ENCODE results near the gene FAM131C. TPM values are rescaled to one million over a fixed set of nuclear protein-coding genes. Genes with fewer than 3 reads are reported as not detected.

The FAM131C gene
- total RNA-seq, 2 donors from 2014 or later: 0.66 to 2.5 TPM

DNA sequence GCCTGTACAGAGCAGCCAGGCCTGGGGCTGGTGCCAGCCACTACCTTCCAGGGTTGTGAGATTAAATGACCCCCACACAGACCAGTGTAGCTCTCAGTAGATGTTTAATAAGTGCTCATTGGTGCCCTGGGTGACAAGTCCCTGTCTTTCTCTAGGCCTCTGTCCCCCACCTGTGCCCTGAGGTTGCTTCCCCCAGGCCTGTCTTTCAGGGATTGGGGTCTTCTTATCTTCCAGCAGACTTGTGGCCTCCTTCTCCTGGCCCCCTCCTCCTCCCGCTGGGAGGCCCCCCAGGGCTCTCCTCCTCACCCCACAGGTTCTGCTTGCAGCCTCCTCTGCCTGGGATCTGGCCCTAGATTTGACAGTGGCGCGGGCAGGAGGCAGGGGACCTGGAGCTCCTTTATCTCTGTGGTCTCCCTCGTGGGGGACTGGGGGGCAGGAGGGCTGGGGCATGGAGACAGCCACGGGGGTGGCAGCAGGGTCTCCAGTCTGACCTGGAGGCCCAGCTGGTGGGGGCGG lies 42.1 kb upstream of the FAM131C start:
- TF ChIP-seq, protein P1, sequence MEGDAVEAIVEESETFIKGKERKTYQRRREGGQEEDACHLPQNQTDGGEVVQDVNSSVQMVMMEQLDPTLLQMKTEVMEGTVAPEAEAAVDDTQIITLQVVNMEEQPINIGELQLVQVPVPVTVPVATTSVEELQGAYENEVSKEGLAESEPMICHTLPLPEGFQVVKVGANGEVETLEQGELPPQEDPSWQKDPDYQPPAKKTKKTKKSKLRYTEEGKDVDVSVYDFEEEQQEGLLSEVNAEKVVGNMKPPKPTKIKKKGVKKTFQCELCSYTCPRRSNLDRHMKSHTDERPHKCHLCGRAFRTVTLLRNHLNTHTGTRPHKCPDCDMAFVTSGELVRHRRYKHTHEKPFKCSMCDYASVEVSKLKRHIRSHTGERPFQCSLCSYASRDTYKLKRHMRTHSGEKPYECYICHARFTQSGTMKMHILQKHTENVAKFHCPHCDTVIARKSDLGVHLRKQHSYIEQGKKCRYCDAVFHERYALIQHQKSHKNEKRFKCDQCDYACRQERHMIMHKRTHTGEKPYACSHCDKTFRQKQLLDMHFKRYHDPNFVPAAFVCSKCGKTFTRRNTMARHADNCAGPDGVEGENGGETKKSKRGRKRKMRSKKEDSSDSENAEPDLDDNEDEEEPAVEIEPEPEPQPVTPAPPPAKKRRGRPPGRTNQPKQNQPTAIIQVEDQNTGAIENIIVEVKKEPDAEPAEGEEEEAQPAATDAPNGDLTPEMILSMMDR (conservative IDR thresholded peaks at IDR 0.05): no peak
- Histone ChIP-seq H3K9ac (ENCODE audit: extremely low read depth, low read length, poor library complexity, severe bottlenecking) (peak overlapping the region; percentile 87), H3K4me3 (ENCODE audit: low read length) (no peak overlapping the region), H3K9me3 (ENCODE audit: control insufficient read depth, low read length) (no peaks in the 10 kb centered on the region), H3K27me3 (ENCODE audit: control insufficient read depth, insufficient read depth, low read length, poor library complexity, severe bottlenecking) (no peaks in the 10 kb centered on the region), H3K36me3 (ENCODE audit: control insufficient read depth, insufficient read depth, low read length) (no peaks in the 10 kb centered on the region), H3K4me1 (ENCODE audit: control insufficient read depth, insufficient read depth, low read length) (peaks cover 29% of the 10 kb centered on the region), H3K27ac (ENCODE audit: low read depth, low read length) (peak overlapping the region; percentile 99)
- Mint-ChIP-seq H3K4me1 (peaks cover 50% of the 10 kb centered on the region), H3K36me3 (ENCODE audit: low read depth) (no peaks in the 10 kb centered on the region), H3K27me3 (ENCODE audit: insufficient read depth) (no peaks in the 10 kb centered on the region), H3K27ac (peak overlapping the region; percentile 93), H3K4me3 (peak overlapping the region; percentile 24), H3K9me3 (no peaks in the 10 kb centered on the region)
- DNase-seq: no peak
- WGBS, 2 experiments (ENCODE audit: insufficient coverage in 1 of 2, insufficient read length in 1 of 2): 2% methylated on average over 6 of the region's 6 CpGs; no CpG with 5 or more reads in 1 of the 2 experiments

DNA sequence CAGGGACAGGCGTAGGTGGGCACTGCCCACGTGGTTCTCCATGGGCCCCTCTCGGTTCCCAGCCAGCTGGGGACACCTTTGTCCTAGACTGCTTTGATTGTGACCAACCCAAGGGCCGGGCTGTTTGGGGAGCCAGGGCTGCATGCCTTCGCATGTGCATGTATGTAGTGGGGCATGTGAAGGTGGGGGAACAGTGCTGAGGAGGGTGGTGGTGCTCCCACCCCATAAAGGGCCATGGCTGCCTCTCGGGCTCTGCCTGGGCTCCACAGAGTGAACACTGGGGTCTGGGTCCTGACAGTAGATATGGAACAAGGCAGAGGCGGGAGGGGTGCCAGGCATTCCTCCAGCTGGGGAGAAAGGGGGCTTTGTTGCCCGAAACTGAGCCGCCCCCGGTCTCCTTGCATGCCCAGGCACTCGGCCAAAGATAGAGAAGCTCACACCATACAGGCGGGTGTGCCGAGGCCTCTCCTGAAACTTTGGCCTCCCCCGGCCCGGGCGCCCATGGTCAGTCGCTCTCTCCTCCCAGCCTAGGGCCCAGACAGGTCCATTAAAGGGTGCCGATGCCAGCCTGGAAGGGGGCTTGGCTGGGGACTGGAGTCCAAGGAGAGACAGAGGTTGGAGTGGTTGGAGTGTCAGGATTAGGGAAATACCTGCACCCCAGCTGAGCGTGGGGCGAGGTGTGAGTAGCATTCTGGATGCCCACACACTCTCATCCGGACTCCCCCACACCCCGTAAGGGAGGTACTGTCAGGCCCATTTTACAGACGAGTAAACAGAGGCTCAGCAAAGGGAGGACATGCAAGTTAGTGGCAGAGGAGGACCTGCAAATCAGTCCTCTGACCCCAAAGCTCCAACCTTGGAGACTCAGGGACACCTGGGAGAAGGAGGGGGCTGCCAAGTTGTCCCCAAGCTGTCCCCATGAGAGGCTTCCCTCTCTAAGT lies 41.3 kb upstream of the FAM131C start:
- peak overlapping the region; percentile 99 for H3K27ac ChIP-seq (ENCODE audit: low read depth, low read length)
- H3K9me3 Mint-ChIP-seq: peaks cover 4% of the 10 kb centered on the region
- no peak overlapping the region for H3K4me3 ChIP-seq (ENCODE audit: low read length)
- TF ChIP-seq, protein P1 (conservative IDR thresholded peaks at IDR 0.05): no peak
- H3K4me1 Mint-ChIP-seq: peaks cover 50% of the 10 kb centered on the region
- H3K4me3 Mint-ChIP-seq: no peak overlapping the region
- H3K4me1 ChIP-seq (ENCODE audit: control insufficient read depth, insufficient read depth, low read length): peaks cover 24% of the 10 kb centered on the region
- peaks cover 6% of the 10 kb centered on the region for H3K9me3 ChIP-seq (ENCODE audit: control insufficient read depth, low read length)
- H3K27ac Mint-ChIP-seq: peak overlapping the region; percentile 93
- peak overlapping the region; percentile 87 for H3K9ac ChIP-seq (ENCODE audit: extremely low read depth, low read length, poor library complexity, severe bottlenecking)
- H3K36me3 Mint-ChIP-seq (ENCODE audit: low read depth): no peaks in the 10 kb centered on the region
- no peaks in the 10 kb centered on the region for H3K27me3 Mint-ChIP-seq (ENCODE audit: insufficient read depth)
- peak; percentile 54 for DNase-seq
- WGBS, 2 experiments (ENCODE audit: insufficient coverage in 1 of 2, insufficient read length in 1 of 2): 90 to 93% methylated on average over 16 to 23 of the region's 23 CpGs
- H3K36me3 ChIP-seq (ENCODE audit: control insufficient read depth, insufficient read depth, low read length): no peaks in the 10 kb centered on the region
- H3K27me3 ChIP-seq (ENCODE audit: control insufficient read depth, insufficient read depth, low read length, poor library complexity, severe bottlenecking): no peaks in the 10 kb centered on the region

DNA sequence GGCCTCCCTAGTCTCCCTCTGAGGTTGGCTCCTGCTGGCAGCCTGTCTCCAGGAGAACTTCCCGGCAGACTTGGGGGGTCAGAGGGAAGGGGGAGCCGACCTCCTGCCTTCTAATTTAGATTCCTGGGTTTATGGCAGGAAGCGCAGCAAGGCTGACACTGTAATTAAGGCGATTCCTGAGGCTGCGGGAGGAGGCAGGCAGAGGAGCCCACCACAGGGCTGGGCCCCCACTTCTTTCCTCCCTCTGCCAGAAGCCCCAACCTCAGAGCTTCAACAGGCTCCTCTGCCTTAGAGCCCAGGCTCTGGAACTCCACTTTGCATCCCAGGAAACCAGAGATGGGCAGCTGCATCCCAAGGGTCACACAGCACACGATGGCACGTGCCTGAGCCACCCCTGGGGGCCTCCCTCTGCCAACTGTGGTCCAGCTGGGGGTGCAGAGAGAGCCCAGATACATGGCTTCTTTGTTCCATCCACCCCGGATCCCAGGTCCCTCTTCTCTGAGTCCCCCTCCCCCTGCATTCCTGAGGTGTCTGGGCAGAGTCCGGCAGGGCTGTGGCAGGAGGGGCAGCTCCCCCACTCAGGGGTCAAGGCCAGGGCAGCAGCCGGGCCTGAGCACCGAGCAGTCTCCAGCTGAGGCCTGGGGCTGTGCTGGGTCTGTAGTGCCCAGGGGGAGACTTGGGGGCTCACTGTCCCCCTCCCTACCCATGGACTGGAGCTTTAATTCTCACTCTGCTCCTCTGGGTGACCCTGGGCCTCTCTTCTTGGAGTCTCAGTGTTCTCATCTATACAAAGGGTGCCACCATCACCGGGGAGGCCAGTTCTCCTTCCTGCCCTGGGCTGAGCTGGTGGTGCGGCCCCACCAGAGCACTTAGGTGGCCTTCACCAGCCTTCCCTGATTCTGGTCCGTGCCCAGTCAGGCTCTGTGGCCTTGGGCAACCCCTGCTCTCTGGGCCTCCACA lies 39.4 kb upstream of the FAM131C start:
- 54 to 71% methylated on average over 5 to 14 of the region's 14 CpGs for WGBS, 2 experiments (ENCODE audit: insufficient coverage in 1 of 2, insufficient read length in 1 of 2)
- no peaks in the 10 kb centered on the region for H3K36me3 ChIP-seq (ENCODE audit: control insufficient read depth, insufficient read depth, low read length)

More for the DNA sequence above, 39.4 kb upstream of the FAM131C start:
- DNase-seq: peak; percentile 86
- Histone ChIP-seq H3K27me3 (ENCODE audit: control insufficient read depth, insufficient read depth, low read length, poor library complexity, severe bottlenecking) (no peaks in the 10 kb centered on the region), H3K9ac (ENCODE audit: extremely low read depth, low read length, poor library complexity, severe bottlenecking) (peak overlapping the region; percentile 18), H3K9me3 (ENCODE audit: control insufficient read depth, low read length) (peaks cover 21% of the 10 kb centered on the region), H3K4me3 (ENCODE audit: low read length) (no peak overlapping the region), H3K4me1 (ENCODE audit: control insufficient read depth, insufficient read depth, low read length) (peaks cover 22% of the 10 kb centered on the region), H3K27ac (ENCODE audit: low read depth, low read length) (peak overlapping the region; percentile 48)
- H3K27ac Mint-ChIP-seq: peak overlapping the region; percentile 30
- H3K36me3 Mint-ChIP-seq (ENCODE audit: low read depth): peaks cover 6% of the 10 kb centered on the region
- no peaks in the 10 kb centered on the region for H3K27me3 Mint-ChIP-seq (ENCODE audit: insufficient read depth)
- TF ChIP-seq, protein P1 (conservative IDR thresholded peaks at IDR 0.05): no peak
- H3K4me3 Mint-ChIP-seq: no peak overlapping the region
- peaks cover 16% of the 10 kb centered on the region for H3K9me3 Mint-ChIP-seq
- H3K4me1 Mint-ChIP-seq: peaks cover 36% of the 10 kb centered on the region
